HG03135 (cell line): ENCODE measurements around the gene EPHB2.

Experiments
- ATAC-seq: cut with Tn5 transposase; IDR thresholded peaks from one replicate; pipeline ENCODE4 v1.9.1; 2021; ENCODE audit warnings: mild to moderate bottlenecking, moderate library complexity; ENCODE audit not compliant: unreplicated experiment

The EPHB2 gene

DNA sequence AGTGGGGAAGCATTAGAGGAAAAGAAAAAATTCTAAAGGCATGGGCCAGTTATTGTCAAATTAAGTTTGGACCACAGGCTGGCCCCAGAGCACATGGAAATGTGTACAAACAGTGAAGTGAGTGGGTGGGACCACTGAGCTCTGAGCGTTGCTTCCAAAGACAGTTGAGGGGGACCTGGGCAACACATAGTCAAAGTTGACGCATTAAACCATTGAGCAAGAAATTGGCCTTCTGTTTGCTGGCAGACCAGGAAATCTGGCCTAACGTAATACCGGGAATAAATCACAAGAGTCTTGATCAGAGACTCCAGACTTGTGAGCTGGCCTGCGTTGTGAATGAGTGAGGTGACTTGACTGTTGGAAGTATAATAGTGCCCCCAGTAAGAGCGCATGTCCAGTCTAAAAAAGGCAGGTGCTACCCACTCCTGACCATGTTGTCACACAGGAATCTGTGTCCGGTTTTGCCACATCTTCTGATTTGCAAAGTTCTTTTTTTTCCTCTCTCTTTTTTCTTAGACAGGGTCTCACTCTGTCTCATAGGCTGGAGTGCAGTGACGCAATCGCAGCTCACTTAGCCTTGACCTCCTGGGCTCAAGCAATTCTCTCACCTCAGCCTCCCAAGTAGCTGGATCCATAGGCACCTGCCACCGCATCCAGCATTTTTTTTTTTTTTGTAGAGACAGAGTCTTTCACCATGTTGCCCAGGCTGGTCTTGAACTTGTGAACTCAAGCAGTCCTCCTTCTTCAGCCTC, 10.7 kb downstream of the EPHB2 start:
- no peak for ATAC-seq

DNA sequence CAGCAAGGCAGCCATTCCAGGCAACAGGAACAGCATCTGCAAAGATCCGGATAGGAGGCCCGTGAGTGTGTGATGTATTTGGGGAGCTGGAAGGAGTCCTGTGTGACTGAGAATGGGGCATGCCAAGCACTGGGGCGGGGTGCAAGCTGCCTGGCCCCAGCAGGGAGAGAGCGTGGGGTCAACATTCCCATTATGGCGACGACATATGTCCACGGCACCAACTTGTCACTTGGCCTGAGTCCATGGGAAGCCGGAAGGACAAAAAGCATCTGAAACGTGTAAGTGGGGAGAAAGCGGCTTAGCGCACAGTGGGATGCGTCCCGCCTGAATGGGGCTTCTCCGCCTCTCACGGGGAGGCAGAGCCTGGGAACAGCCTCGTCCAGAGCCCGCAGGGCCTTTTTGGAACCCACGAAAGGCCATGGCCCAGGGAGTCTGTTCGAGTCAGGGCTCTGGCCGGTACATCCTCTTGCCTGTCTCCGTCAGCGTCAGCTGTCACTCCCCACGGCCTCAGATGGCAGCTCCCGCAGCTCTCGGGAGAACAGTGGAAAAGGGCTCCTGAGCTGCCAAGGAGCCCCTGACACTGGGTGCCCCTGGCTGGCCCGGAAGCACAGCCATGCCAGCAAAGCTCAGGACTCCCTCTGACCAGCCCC, 12.4 kb downstream of the EPHB2 start:
- no peak for ATAC-seq

- ATAC-seq: no peak
Measured at GRCh38 chr1:22727873-22728272, 17.2 kb downstream of the EPHB2 start.

DNA sequence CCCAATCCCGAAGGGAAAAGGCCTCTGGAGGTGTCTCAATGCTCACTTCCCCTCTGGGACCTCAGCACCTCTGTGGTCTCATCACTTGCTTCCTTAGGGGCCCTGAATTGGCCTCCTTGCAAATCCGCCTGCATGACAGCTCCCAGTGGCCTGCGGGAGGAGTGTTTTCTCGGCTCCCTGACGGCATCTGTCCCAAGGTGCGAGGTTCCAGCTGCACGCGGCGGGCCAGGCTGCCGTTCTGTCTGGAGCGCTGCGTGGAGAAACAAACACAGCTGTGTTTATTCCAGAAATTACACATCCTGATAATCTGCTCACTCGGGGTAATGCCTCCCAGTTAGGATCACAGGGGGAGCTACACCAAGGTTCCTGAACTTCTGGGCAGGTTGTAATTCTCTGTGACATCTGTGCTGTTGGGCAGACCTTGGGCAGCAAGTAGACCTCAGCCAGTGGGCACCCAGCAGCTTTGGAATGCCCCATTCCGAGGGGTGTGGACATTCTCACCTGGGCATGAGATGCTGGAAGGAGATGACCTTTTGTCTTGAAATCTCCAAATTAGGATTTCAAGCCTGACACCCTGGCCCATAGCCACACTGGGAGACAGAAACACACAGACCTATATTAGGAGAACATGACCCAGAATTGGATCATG, 18.2 kb downstream of the EPHB2 start:
- no peak for ATAC-seq

- no peak for ATAC-seq
Measured at GRCh38 chr1:22729400-22729773, 18.7 kb downstream of the EPHB2 start.

- no peak for ATAC-seq
Measured at GRCh38 chr1:22729912-22730311, 19.3 kb downstream of the EPHB2 start.

DNA sequence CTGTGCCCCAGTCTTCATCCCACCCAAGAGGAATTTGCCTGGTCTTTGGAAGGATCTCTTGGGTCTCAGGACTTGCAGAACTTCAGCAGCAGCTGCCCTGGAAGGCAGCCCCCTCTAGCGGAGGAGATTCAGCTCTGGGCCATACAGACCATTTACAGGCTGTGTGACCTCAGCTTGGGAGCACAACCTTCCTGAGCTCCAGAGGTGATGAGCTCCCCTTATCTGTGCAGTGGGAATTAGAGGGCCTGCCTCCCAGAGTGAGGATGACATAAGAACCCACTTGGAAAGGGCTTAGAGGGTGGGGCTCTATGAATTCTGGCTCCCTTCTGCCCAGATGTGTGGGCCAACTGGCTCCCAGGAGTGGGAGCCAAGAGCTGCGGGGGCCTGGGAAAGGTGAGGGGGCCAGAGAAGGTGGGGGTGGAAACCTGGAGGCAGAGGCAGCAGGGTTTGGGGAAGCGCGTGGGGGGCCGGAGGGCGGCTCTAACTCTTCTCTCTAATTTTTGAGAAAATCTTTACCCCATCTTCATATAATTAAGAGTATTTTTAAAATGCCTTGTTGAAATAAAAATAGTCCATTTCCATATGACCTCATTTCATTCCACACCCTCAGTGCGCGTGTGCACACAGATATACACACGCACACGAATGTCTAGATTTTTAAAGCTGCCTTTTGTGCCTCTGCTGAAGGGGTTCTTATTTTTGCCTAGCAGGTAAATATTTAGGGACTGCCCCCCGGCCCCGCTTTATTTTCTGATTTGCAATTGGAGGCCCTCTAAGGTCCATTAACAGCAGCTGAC, 21.5 kb downstream of the EPHB2 start:
- ATAC-seq: no peak

DNA sequence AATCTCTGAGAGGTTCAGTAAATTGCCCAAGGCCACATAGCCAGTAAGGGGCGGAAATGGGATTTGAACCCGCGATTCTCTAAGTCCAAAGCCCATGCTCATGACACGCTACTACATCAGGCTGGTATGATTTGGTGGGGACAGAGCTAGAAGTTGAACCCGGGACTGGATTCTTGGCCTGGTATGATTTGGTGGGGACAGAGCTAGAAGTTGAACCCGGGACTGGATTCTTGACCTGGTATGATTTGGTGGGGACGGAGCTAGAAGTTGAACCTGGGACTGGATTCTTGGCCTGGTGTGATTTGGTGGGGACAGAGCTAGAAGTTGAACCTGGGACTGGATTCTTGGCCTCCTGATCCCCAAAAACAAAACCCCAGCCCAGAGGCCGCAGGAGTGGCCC, 23.0 kb downstream of the EPHB2 start:
- ATAC-seq: no peak

DNA sequence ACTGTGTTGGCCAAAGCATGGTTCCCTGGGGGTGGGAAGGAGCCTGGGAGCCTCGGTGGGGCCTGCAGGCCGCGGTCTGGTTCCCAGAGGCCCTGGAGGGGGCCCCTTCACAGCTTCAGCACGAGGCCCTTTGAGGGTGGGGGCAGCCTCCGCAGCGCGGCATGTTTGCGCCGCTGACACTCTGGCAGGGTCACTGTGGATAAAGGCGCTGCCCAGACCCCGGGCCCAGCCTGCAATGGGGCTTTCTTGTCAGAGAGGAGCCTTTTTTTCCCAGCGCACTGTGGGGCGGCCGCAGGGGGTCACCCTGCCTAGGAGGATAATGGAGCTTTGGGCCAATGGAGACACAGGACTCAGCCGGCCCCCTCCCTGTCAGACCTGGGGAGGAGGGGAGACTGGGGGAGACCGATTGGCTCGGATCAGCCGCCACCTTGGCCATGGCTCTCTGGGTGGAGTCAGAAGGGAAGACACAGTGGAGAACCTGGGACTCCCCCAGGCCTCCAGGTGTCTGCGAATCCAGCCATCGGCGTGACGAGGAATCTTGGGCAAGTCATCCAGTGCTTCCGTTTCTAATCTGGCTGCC, 26.0 kb downstream of the EPHB2 start:
- ATAC-seq: no peak

DNA sequence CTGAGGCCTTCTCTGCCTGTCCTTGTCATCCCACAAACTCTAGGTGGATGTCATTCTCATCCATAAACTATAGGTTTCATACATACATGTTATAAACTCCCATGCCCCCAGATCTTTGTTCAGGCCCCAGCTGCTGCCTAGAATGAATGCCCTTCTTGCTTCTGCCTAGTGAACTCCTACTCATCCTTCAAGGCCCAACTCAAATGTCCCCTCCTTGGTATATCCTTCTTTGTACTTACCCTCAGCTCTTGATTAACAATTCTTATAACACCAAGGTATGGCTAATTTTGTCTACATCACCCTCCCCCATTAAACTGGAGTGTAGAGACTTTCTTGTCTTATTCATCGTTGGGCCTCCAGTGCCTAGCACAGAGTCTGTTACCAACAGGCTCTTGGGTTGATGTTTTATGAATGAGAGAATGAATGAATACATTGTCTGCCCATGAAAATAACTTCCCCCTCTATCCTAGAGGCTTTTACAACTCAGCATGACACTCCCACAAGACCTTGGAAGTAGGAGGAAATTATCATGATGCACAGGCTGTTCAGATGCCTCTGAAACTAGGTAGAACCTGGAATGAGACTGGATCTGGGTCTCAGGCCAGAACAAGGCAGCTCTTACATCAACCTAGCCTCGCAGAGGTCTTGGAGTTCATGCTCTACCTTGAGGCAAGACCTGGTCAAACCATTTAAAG, 26.9 kb downstream of the EPHB2 start:
- no peak for ATAC-seq

- no peak for ATAC-seq
Measured at GRCh38 chr1:22738069-22738435, 27.4 kb downstream of the EPHB2 start.

GRCh38 chr1:22738522-22738921, 27.9 kb downstream of the EPHB2 start:
- ATAC-seq: no peak

GRCh38 chr1:22739648-22740385, 29.2 kb downstream of the EPHB2 start:
- no peak for ATAC-seq

GRCh38 chr1:22741118-22741517, 30.5 kb downstream of the EPHB2 start:
- ATAC-seq: no peak

GRCh38 chr1:22745669-22746585, 35.3 kb downstream of the EPHB2 start:
- ATAC-seq: no peak

DNA sequence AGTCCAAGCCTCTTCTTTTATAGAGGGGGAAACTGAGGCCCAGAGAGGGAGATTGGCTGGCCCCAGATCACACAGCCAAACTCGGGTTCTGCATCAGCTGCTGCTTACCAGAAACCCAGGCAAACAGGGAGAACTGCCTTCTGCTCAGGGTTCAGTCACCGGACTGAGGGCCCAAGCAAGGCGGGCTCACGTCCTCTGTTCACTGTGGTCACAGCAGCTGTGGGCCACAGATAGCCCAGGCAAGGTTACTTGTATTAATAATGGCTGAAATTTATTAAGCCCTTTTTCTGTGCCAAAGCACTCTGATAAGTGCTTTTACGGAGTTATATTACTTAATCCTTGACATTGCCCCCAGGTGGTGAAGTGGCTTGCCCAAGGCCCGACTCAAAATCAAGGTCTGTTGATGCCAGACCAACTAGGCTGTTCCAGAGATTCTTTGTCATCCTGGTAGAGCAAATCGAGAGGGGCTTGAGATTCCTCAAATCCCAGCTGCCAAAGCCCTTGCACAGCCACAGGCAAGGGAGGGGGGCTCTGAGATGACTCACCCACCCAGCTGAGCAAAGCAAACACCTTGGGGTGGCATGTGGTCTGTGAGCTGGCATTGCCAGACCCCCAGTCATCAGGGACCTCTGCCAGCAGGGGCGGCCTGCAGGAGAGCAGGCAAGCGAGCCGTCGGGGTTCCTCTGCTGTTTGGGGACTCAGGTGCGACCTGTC, 36.5 kb downstream of the EPHB2 start:
- no peak for ATAC-seq

GRCh38 chr1:22747735-22748073, 37.1 kb downstream of the EPHB2 start:
- no peak for ATAC-seq

DNA sequence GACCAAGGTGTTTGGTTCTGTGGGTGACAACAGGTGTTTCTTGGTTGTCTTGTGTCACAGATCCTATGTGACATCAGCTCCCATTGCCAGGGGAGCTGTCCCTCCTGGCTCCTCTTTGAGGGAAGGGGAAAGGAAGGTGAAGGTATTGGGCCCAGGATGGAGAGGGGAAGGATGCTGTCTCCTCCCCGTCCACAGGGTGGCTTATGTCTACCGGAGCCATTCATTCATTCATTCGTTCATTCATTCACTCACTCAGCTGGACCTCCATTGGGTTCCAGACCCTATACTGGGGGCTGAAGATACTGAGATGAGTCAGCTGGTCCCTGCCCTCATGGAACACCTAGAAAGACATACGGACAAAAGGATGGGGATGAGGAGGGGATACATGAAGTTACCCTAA, 38.9 kb downstream of the EPHB2 start:
- ATAC-seq: no peak
